ENCODE results near the gene NLRX1. TPM values are rescaled to one million over a fixed set of nuclear protein-coding genes. Genes with fewer than 3 reads are reported as not detected.

NLRX1 gene
- total and polyA plus RNA-seq, 10 of the 15 experiments (the other 5 are each of a cell fraction or from before 2014, with no cell fraction given) = 0.85 to 18.5 (median 10.0) TPM

GRCh38 chr11:119193626-119194025 is 25.1 kb downstream of the NLRX1 start:
- RAD21 ChIA-PET (ENCODE audit: unreplicated experiment) = no interaction called here
- Histone ChIP-seq H3K9me3 (replicated peaks; ENCODE audit: control insufficient read depth, insufficient read depth, low read length) (no peaks in the 10 kb centered on the region), H3K79me2 (ENCODE audit: control insufficient read depth, insufficient read depth, low read length) (no peaks in the 10 kb centered on the region), H2AFZ (ENCODE audit: control insufficient read depth, low read depth, low read length) (no peak overlapping the region), H3K4me1 (ENCODE audit: control insufficient read depth, insufficient read depth, low read length) (no peaks in the 10 kb centered on the region), H4K20me1 (ENCODE audit: control insufficient read depth, insufficient read depth) (no peaks in the 10 kb centered on the region), H3K4me2 (ENCODE audit: control insufficient read depth, insufficient read depth) (no peak overlapping the region), H3K36me3 (ENCODE audit: control insufficient read depth in 2 of 2, insufficient read depth in 2 of 2, low read length in 1 of 2) (no peaks in the 10 kb centered on the region), H3K27ac (ENCODE audit: control insufficient read depth, insufficient read depth) (no peak overlapping the region), H3K4me3 (no peak overlapping the region), H3K27me3 (replicated peaks in 1 of 2; ENCODE audit: control insufficient read depth in 2 of 2, insufficient read depth in 2 of 2, low read length in 1 of 2) (0 out of 4 replicates have a peak, but pooled peaks cover 0 to 2% of the 10 kb centered on the region in 2 experiments), H3K9ac (ENCODE audit: control insufficient read depth, insufficient read depth, low read length) (no peak overlapping the region)
- SMC1A ChIA-PET (ENCODE audit: uncharacterized antibody, unreplicated experiment) = no interaction called here
- no TSS peak for BruUV-seq (replicated peaks)
- FAIRE-seq (no peak), DNase-seq (ENCODE audit: low read depth, low spot score) (no peak), ATAC-seq (no peak)
- POLR2A ChIA-PET = interaction anchor here (0.6 kb wide), 1 partner anchor 87 kb away, joined by 4 read pairs; no protein-coding TSS in a partner anchor
- TF ChIP-seq JUNB (IDR thresholded peaks at IDR 0.05) (no peak), NKRF (conservative IDR thresholded peaks at IDR 0.05) (no peak), GATAD2B (conservative IDR thresholded peaks at IDR 0.05; ENCODE audit: low read depth) (no peak), STAT1 (conservative IDR thresholded peaks at IDR 0.05) (no peak), ZNF622 (IDR thresholded peaks at IDR 0.05) (no peak), BCL11A (IDR thresholded peaks at IDR 0.05; ENCODE audit: low read depth, low read length) (no peak), ZBTB33 (IDR thresholded peaks at IDR 0.05) (no peak), YY1 (IDR thresholded peaks at IDR 0.05; ENCODE audit: low read depth, low read length) (no peak), RFX5 (IDR thresholded peaks at IDR 0.05; ENCODE audit: low read depth, low read length) (no peak), USF2 (IDR thresholded peaks at IDR 0.05; ENCODE audit: borderline replicate concordance, low read depth, low read length) (no peak), PBX3 (IDR thresholded peaks at IDR 0.05; ENCODE audit: insufficient replicate concordance, low read depth, low read length) (no peak), NFYA (IDR thresholded peaks at IDR 0.05; ENCODE audit: borderline replicate concordance, low read depth, low read length) (no peak), BHLHE40 (IDR thresholded peaks at IDR 0.05; ENCODE audit: borderline replicate concordance in 1 of 2, low read depth in 2 of 2, low read length in 1 of 2) (no peak), MTA2 (IDR thresholded peaks at IDR 0.05; ENCODE audit: low read depth) (no peak), BMI1 (IDR thresholded peaks at IDR 0.05; ENCODE audit: borderline replicate concordance) (no peak), TCF12 (IDR thresholded peaks at IDR 0.05; ENCODE audit: low read depth, low read length) (no peak)
- 43% methylated on average over 10 of the region's 10 CpGs for WGBS (ENCODE audit: insufficient coverage, insufficient replicate concordance, low lambda C conversion rate, missing lambda C conversion rate)
- intact Hi-C loops (cut with micrococcal nuclease; ENCODE audit: unreplicated experiment) (no loop called here), in situ Hi-C loops (cut with MboI) (no loop called here)
- CTCF ChIA-PET = interaction anchor here (0.6 kb wide), 1 partner anchor 157 kb away, joined by 3 read pairs; no protein-coding TSS in a partner anchor

Data from GM12878 (cell line).